Heart right ventricle (tissue), 16 donors: ENCODE data around the gene MFSD2A. TPM values are rescaled to one million over a fixed set of nuclear protein-coding genes. Genes with fewer than 3 reads are reported as not detected.

ENCODE experiments used
- ATAC-seq, 8 donors: fragments of 200-7000 bp; cut with Tn5 transposase; one replicate each; pipeline ENCODE4 v1.9.1; 2020; ENCODE audit warnings: mild to moderate bottlenecking in 8 of 8, moderate library complexity in 8 of 8, moderate number of reproducible peaks in 1 of 8
- DNase-seq, 2 donors: peaks; one replicate each; pipeline ENCODE4 v3.0.0-alpha.2; 2020
- H3K27ac ChIP-seq, 10 donors: fragments of 200-600 bp; sonication (generic) in 2 of 10; one replicate each; pipeline versions ENCODE4 v1.5.0 to v1.8.0; 2020 to 2022; ENCODE audit warnings: mild to moderate bottlenecking in 3 of 10
- H3K27me3 ChIP-seq, 7 donors: fragments of 200-600 bp; one replicate each; pipeline ENCODE4 v1.8.0; 2021 to 2022; ENCODE audit warnings: mild to moderate bottlenecking in 2 of 7
- H3K36me3 ChIP-seq, 9 donors: fragments of 200-600 bp; sonication (generic) in 1 of 9; one replicate each; pipeline versions ENCODE4 v1.5.0 to v1.8.0; 2020 to 2022; ENCODE audit warnings: mild to moderate bottlenecking in 2 of 9
- H3K4me1 ChIP-seq, 9 donors: fragments of 200-600 bp; sonication (generic) in 1 of 9; one replicate each; pipeline versions ENCODE4 v1.5.0 to v1.8.0; 2020 to 2022; ENCODE audit warnings: mild to moderate bottlenecking in 4 of 9
- H3K4me3 ChIP-seq, 10 donors: fragments of 200-600 bp; sonication (generic) in 2 of 10; one replicate each; pipeline versions ENCODE4 v1.5.0 to v1.8.0; 2020 to 2022; ENCODE audit warnings: mild to moderate bottlenecking in 7 of 10, moderate library complexity in 2 of 10
- H3K9me3 ChIP-seq, 11 donors: fragments of 200-600 bp in 10 of 11; sonication (generic) in 2 of 11; one replicate each; pipeline versions ENCODE4 v1.5.0 to v1.8.0; 2013 to 2022; ENCODE audit warnings: mild to moderate bottlenecking in 2 of 11, control low read depth in 1 of 11, moderate library complexity in 1 of 11
- WGBS, 2 donors: extraction: QIAGEN DNeasy Blood & Tissue Kit; methylation state at CpG; one replicate each; pipeline ENCODE4 v1.1.7; 2013; ENCODE audit warnings: inconsistent platforms in 1 of 2; 5-methylcytosine and 5-hydroxymethylcytosine counted together
- intact Hi-C, 10 donors: fragments of 100-400 bp; cut with DNase I; formaldehyde crosslinking; loops; one replicate each; pipeline versions ENCODE4 v1.11.1 to v1.14.2; 2022
- polyA plus RNA-seq, 2 donors: library from polyadenylated mRNA; stranded (reverse); fragments of 200-250 nt; gene quantifications; one replicate each; pipeline ENCODE4 v1.2.3, GENCODE V29; 2013
- total RNA-seq, 10 donors: library from RNA; stranded (reverse); fragmentation: NEBNext Ultra II Directional in 3 of 10; extraction: Animal tissue kit (Norgen Biotek cat#: 25700) in 3 of 10; gene quantifications; one replicate each; pipeline versions ENCODE4 v1.2.1 to v1.2.4, GENCODE V29; 2021 to 2023
- TF ChIP-seq, protein P1 (sequence below), 9 donors: fragments of 200-600 bp; sonication (generic) in 2 of 9; IDR thresholded peaks; one replicate each; pipeline versions ENCODE4 v1.5.0 to v1.8.0; 2021 to 2022; ENCODE audit warnings: antibody characterized with exemption in 9 of 9, mild to moderate bottlenecking in 5 of 9, moderate library complexity in 1 of 9
- donor health status: Arrhythmogenic right ventricular cardiomyopathy.
- donor health status: ischemic (EF 13 %, LVEDD 7.1; RV severe dilation, severe dysfunction).
- donor health status: healthy with polysubstance abuse.
- donor health status: DM: no; HTN: yes; CAD: no.
- donor health status: DM: no; HTN: no; CAD: no.
- donor health status: ischemic (EF 25% LVEDD 6.9; RV normal size, moderate dysfunction).
- donor health status: ischemic (EF 25% LVEDD 5.7; RV mildly dilated, moderate dysfunction).
- donor health status: healthy.
- donor health status: DM: yes; HTN: yes; CAD: no.
- donor health status: Ischemic cardiomyopathy.
- donor health status: ischemic (EF 35%, LVEDD 5.7; RV mildly dilated, moderate dysfunction).
- donor health status: nonischemic (EF 11% LVEDD 7.7; RV severe dilation, severe dysfunction).
- donor health status: DM: yes; HTN: yes; CAD: no.
- donor health status: PGD.
- donor health status: ischemic (EF 29% LVEDD 5.4; RV normal size, mild dysfunction).
- donor health status: nonischemic (EF 23%, LVEDD 6.1; RV moderate dilation, normal function).

MFSD2A gene
- total and polyA plus RNA-seq, 12 donors = 0.15 to 5.6 (median 0.45) TPM; not detected in 2

DNA sequence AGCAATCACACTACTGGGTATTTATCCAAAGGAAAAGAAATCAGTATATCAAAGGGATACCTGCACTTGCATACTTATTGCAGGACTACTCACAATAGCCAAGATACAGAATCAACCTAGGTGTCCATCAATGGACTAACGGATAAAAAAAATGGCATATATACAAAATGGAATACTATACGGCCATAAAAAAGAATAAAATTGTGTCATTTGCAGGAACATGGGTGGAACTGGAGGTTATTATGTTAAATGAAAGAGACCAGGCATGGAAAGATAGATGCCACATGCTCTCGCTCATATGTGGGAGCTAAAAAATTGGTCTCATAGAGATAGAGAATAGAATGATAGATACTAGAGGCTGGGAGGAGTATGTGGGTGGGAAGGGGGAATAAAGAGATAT lies 56.3 kb downstream of the MFSD2A start:
- peaks cover 0 to 12% (median 0%) of the 10 kb centered on the region in 9 donors for H3K4me1 ChIP-seq
- TF ChIP-seq, protein P1, sequence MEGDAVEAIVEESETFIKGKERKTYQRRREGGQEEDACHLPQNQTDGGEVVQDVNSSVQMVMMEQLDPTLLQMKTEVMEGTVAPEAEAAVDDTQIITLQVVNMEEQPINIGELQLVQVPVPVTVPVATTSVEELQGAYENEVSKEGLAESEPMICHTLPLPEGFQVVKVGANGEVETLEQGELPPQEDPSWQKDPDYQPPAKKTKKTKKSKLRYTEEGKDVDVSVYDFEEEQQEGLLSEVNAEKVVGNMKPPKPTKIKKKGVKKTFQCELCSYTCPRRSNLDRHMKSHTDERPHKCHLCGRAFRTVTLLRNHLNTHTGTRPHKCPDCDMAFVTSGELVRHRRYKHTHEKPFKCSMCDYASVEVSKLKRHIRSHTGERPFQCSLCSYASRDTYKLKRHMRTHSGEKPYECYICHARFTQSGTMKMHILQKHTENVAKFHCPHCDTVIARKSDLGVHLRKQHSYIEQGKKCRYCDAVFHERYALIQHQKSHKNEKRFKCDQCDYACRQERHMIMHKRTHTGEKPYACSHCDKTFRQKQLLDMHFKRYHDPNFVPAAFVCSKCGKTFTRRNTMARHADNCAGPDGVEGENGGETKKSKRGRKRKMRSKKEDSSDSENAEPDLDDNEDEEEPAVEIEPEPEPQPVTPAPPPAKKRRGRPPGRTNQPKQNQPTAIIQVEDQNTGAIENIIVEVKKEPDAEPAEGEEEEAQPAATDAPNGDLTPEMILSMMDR (IDR thresholded peaks at IDR 0.05) = no peak
- intact Hi-C loops = no loop called here
- no peaks in the 10 kb centered on the region for H3K9me3 ChIP-seq
- H3K36me3 ChIP-seq = no peaks in the 10 kb centered on the region
- WGBS, 2 donors = 95 to 96% methylated on average over 3 of the region's 3 CpGs
- no peak overlapping the region for H3K4me3 ChIP-seq
- no peak for ATAC-seq
- no peak for DNase-seq
- no peak overlapping the region for H3K27ac ChIP-seq
- no peaks in the 10 kb centered on the region for H3K27me3 ChIP-seq

DNA sequence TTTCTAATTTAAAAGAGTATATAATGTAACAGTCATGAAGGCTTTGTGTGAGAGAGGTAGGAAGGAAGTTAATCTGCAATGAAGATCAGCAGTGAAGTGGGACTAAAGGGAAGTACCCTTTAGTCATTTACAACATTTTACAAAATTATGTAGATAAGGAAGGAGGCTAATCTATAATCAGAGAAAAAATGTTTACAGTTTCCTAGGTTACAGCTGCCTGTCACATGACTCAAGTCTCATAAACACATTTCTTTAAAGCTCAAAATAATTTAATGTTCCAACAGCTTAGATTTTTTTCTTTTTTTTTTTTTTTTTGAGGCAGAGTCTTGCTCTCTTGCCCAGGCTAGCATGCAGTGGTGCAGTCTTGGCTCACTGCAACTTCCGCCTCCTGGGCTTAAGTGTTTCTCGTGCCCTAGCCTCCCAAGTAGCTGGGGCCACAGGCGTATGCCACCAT lies 59.3 kb downstream of the MFSD2A start:
- WGBS, 2 donors = 72 to 81% methylated on average over 3 of the region's 3 CpGs
- TF ChIP-seq, protein P1 (IDR thresholded peaks at IDR 0.05) = no peak
- Histone ChIP-seq H3K27me3 (peaks cover 0 to 10% (median 0%) of the 10 kb centered on the region in 7 donors), H3K27ac (peak overlapping the region in 1 of 10 donors; percentile 7), H3K9me3 (no peaks in the 10 kb centered on the region), H3K4me3 (no peak overlapping the region), H3K36me3 (no peaks in the 10 kb centered on the region), H3K4me1 (peaks cover 0 to 12% (median 0%) of the 10 kb centered on the region in 9 donors)
- intact Hi-C loops = no loop called here
- no peak for DNase-seq
- no peak for ATAC-seq

DNA sequence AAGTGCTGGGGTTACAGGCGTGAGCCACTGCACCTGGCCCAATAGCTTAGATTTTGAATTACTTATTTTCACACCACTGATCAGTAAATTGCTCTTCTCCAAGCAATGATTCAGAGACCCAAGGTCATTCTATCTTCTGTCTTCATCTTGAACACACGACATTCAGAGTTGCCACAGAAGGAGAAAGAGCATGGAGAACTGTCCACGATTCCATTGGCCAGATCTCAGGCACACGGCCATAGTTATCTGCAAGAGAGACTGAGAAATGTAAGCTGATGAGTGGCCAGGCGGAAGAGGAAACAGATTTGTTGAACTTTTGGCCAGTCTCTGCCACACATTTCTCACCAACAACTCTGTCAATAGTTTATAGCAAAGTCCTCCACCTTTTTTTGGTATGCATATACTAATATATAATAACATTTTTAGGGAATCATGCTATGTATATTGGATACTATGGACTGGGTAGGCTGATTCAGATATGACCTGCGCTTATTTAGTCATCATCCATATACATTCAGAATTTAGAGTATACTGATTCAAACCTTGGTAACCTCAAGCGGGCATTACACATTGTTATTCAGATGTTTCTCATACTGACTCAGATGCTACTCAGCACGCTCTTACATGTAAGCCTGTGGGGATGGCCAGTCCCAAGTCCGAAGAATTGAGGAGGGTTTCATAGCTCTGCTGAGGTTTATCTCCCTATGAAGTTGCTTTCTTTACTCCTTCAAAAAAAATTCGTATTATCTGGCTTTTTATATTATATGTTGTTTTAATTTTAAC lies 60.1 kb downstream of the MFSD2A start:
- no peak overlapping the region for H3K4me3 ChIP-seq
- H3K9me3 ChIP-seq = no peaks in the 10 kb centered on the region
- intact Hi-C loops = no loop called here
- ATAC-seq (no peak), DNase-seq (no peak)
- no peak overlapping the region for H3K27ac ChIP-seq
- peaks cover 0 to 12% (median 0%) of the 10 kb centered on the region in 9 donors for H3K4me1 ChIP-seq
- peaks cover 0 to 10% (median 0%) of the 10 kb centered on the region in 7 donors for H3K27me3 ChIP-seq
- WGBS, 2 donors = 61 to 62% methylated on average over 10 of the region's 10 CpGs
- TF ChIP-seq, protein P1 (IDR thresholded peaks at IDR 0.05) = no peak
- no peaks in the 10 kb centered on the region for H3K36me3 ChIP-seq

DNA sequence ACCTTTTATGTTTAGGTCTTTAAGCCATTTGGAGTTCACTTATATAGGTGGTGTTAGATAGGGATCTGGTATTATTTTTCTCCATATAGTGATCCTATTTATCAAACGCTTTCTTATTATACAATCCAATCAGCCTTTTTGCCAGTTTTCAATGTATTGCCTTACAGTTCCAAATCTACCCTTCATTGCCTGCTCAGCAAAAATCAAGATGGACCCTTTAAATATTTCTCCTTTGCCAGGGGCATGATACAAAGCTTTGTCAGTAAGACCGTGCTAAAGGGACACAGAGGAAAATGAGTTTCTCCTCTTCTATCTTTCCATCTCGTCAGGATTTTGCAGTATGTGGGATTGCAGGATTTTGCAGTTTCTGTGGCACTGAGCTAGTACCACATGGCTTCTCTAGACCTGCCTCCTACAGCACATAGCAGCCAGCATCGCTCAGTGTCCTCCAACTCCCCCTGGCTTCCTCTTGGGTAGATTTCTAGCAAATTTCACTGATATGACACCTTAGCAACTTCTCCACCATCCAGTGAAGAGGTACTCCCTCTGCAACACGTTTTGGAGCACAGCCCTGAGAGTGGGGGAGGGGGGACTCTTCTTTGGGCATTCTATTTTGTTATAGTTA lies 63.1 kb downstream of the MFSD2A start:
- 66 to 75% methylated on average over 5 of the region's 5 CpGs for WGBS, 2 donors
- no peak overlapping the region for H3K4me3 ChIP-seq
- peaks cover 0 to 12% (median 0%) of the 10 kb centered on the region in 9 donors for H3K4me1 ChIP-seq
- DNase-seq (no peak), ATAC-seq (no peak)
- peaks cover 0 to 10% (median 0%) of the 10 kb centered on the region in 7 donors for H3K27me3 ChIP-seq
- H3K36me3 ChIP-seq = no peaks in the 10 kb centered on the region
- TF ChIP-seq, protein P1 (IDR thresholded peaks at IDR 0.05) = no peak
- intact Hi-C loops = no loop called here
- H3K27ac ChIP-seq = no peak overlapping the region
- H3K9me3 ChIP-seq = peaks cover 0 to 6% (median 0%) of the 10 kb centered on the region in 11 donors

Other genes starting within 250 kb of the MFSD2A start
- gene PPIE, start 216.3 kb upstream of the MFSD2A start, total RNA-seq = 10 to 100 TPM; 28.0 to 32.7 (median 30.9) TPM
- 10 to 100 TPM; 33.9 to 49.5 TPM for gene PPIE, start 216.3 kb upstream of the MFSD2A start, polyA plus RNA-seq
- gene OXCT2, start 183.8 kb upstream of the MFSD2A start, total RNA-seq = 1 to 10 TPM in 9 of 10 donors, under 1 TPM in 1; 0.85 to 5.4 (median 2.2) TPM
- 1 to 10 TPM; 1.5 to 3.3 TPM for gene OXCT2, start 183.8 kb upstream of the MFSD2A start, polyA plus RNA-seq
- gene BMP8B, start 166.3 kb upstream of the MFSD2A start, total RNA-seq = under 1 TPM; 0.16 to 0.79 (median 0.22) TPM
- gene BMP8B, start 166.3 kb upstream of the MFSD2A start, polyA plus RNA-seq = under 1 TPM; 0.07 to 0.23 TPM
- gene TRIT1, start 71.6 kb upstream of the MFSD2A start, total RNA-seq = 10 to 100 TPM; 12.3 to 21.8 (median 16.8) TPM
- 10 to 100 TPM; 11.4 to 23.6 TPM for gene TRIT1, start 71.6 kb upstream of the MFSD2A start, polyA plus RNA-seq
- 1 to 10 TPM in 2 of 10 donors, under 1 TPM in 8; 0.30 to 2.5 (median 0.76) TPM for gene MYCL, start 53.2 kb upstream of the MFSD2A start, total RNA-seq
- under 1 TPM; 0.07 to 0.13 TPM for gene MYCL, start 53.2 kb upstream of the MFSD2A start, polyA plus RNA-seq
- 100 to 1,000 TPM in 2 of 10 donors, 10 to 100 TPM in 8; 46.4 to 157 (median 55.8) TPM for gene CAP1, start 85.6 kb downstream of the MFSD2A start, total RNA-seq
- gene CAP1, start 85.6 kb downstream of the MFSD2A start, polyA plus RNA-seq = 10 to 100 TPM; 25.2 to 93.5 TPM
- 10 to 100 TPM; 32.9 to 71.3 (median 38.5) TPM for gene PPT1, start 142.1 kb downstream of the MFSD2A start, total RNA-seq
- 10 to 100 TPM; 31.5 to 33.1 TPM for gene PPT1, start 142.1 kb downstream of the MFSD2A start, polyA plus RNA-seq
- gene RLF, start 206.2 kb downstream of the MFSD2A start, total RNA-seq = 10 to 100 TPM; 10.2 to 17.3 (median 12.6) TPM
- gene RLF, start 206.2 kb downstream of the MFSD2A start, polyA plus RNA-seq = 1 to 10 TPM; 3.8 to 4.0 TPM